Measurements from ENCODE around the gene ANKRD34C. TPM values are rescaled to one million over a fixed set of nuclear protein-coding genes. Genes with fewer than 3 reads are reported as not detected.

Gene ANKRD34C
- total and polyA plus RNA-seq, 2 of the 8 experiments (the other 6 are each of a cell fraction or from before 2014, with no cell fraction given): 0.02 TPM; not detected in 1

- Histone ChIP-seq H2BK12ac (ENCODE audit: low read depth, low read length) (no peak overlapping the region), H4K91ac (replicated peaks; ENCODE audit: insufficient read length, low read length) (no peak overlapping the region), H2BK15ac (ENCODE audit: low read length) (no peak overlapping the region), H3K23me2 (ENCODE audit: low read depth, low read length) (no peaks in the 10 kb centered on the region), H3K18ac (ENCODE audit: extremely low read depth, low read length) (no peak overlapping the region), H3K9me3 (ENCODE audit: insufficient read depth in 2 of 2, low read depth in 1 of 2, low read length in 1 of 2) (no peaks in the 10 kb centered on the region), H3K4me3 (ENCODE audit: extremely low read depth in 1 of 4, insufficient read depth in 2 of 4, low read depth in 3 of 4, low read length in 4 of 4) (no peak overlapping the region), H2BK5ac (ENCODE audit: low read depth, low read length) (no peak overlapping the region), H4K5ac (ENCODE audit: insufficient read length, low read depth, low read length) (no peak overlapping the region), H3K9ac (replicated peaks in 1 of 4; ENCODE audit: extremely low read depth in 1 of 4, low read depth in 3 of 4, low read length in 3 of 4) (no peak overlapping the region), H3K56ac (replicated peaks; ENCODE audit: insufficient read length, low read depth, low read length) (no peak overlapping the region), H3K23ac (ENCODE audit: insufficient read length) (no peak overlapping the region), H3K27ac (ENCODE audit: low read depth, low read length) (no peak overlapping the region), H3K27me3 (replicated peaks in 1 of 4; ENCODE audit: control insufficient read depth in 3 of 4, extremely low read depth in 1 of 4, insufficient read depth in 3 of 4, low read length in 3 of 4) (peaks cover 0 to 2% (median 0%) of the 10 kb centered on the region in 4 experiments; a peak in 1 of 7 replicates), H4K8ac (ENCODE audit: extremely low read depth, insufficient read depth, low read length) (no peak overlapping the region), H3K4me1 (replicated peaks in 1 of 4; ENCODE audit: control insufficient read depth in 3 of 4, insufficient read depth in 4 of 4, low read length in 3 of 4) (peaks cover 0 to 5% (median 2%) of the 10 kb centered on the region in 4 experiments; a peak in 3 of 7 replicates), H3K36me3 (ENCODE audit: control insufficient read depth in 2 of 4, insufficient read depth in 4 of 4, low read length in 3 of 4) (no peaks in the 10 kb centered on the region), H3K79me2 (ENCODE audit: control insufficient read depth in 1 of 2, insufficient read depth in 2 of 2, low read length in 2 of 2) (no peaks in the 10 kb centered on the region), H3K79me1 (ENCODE audit: low read depth, low read length) (no peaks in the 10 kb centered on the region), H3K4ac (replicated peaks; ENCODE audit: insufficient read length, low read depth, low read length) (no peak overlapping the region), H2BK120ac (replicated peaks; ENCODE audit: low read depth, low read length) (no peak overlapping the region), H2BK20ac (ENCODE audit: low read length) (no peak overlapping the region), H2AFZ (ENCODE audit: low read length) (no peak overlapping the region; the same call in 1 of the 2 replicates), H2AK5ac (ENCODE audit: low read depth, low read length) (no peak overlapping the region), H3K4me2 (ENCODE audit: insufficient read depth in 1 of 2, low read depth in 2 of 2, low read length in 2 of 2) (no peak overlapping the region), H4K20me1 (replicated peaks in 1 of 2; ENCODE audit: control insufficient read depth in 1 of 2, insufficient read depth in 2 of 2, low read length in 2 of 2) (no peaks in the 10 kb centered on the region), H3K14ac (ENCODE audit: insufficient read length) (no peak overlapping the region)
- CTCF ChIA-PET (ENCODE audit: partially characterized antibody): interaction anchor here (1.0 kb wide), 1 partner anchor 31 kb away, joined by 3 read pairs; no protein-coding TSS in a partner anchor
- no peak for TF ChIP-seq POU5F1 (IDR thresholded peaks at IDR 0.05; ENCODE audit: low read depth, low read length)
- TF ChIP-seq BACH1 (IDR thresholded peaks at IDR 0.05; ENCODE audit: low read length): no peak
- no peak for TF ChIP-seq CBX5 (IDR thresholded peaks at IDR 0.05; ENCODE audit: low read depth, low read length)
- TF ChIP-seq HDAC6 (IDR thresholded peaks at IDR 0.05; ENCODE audit: low read depth, low read length): no peak
- no peak for TF ChIP-seq CTBP2 (IDR thresholded peaks at IDR 0.05; ENCODE audit: borderline replicate concordance, insufficient read depth, insufficient read length, low read length)
- no peak for TF ChIP-seq PHF8 (conservative IDR thresholded peaks at IDR 0.05; ENCODE audit: low read depth, low read length)
- TF ChIP-seq NRF1 (IDR thresholded peaks at IDR 0.05; ENCODE audit: low read depth, low read length): no peak
- no peak for TF ChIP-seq CBX8 (IDR thresholded peaks at IDR 0.05; ENCODE audit: borderline replicate concordance, low read depth, low read length)
- TF ChIP-seq RXRA (IDR thresholded peaks at IDR 0.05; ENCODE audit: insufficient read depth, low read depth, low read length): no peak
- no peak for TF ChIP-seq TAF1 (IDR thresholded peaks at IDR 0.05; ENCODE audit: low read depth, low read length)
- no peak for TF ChIP-seq E2F6 (IDR thresholded peaks at IDR 0.05)
- no peak for TF ChIP-seq ATF2 (IDR thresholded peaks at IDR 0.05; ENCODE audit: low read length)
- no peak for FAIRE-seq
- DNase-seq (ENCODE audit: low read depth in 1 of 2, low spot score in 2 of 2): no peak
- POLR2A ChIA-PET (ENCODE audit: partially characterized antibody): no interaction called here
- WGBS, 2 experiments (ENCODE audit: extremely low coverage in 1 of 2, insufficient coverage in 1 of 2, insufficient read length in 1 of 2, insufficient replicate concordance in 2 of 2, low coverage in 1 of 2, low lambda C conversion rate in 2 of 2, missing lambda C conversion rate in 1 of 2): 85% methylated on average over 5 of the region's 5 CpGs; no CpG with 5 or more reads in 1 of the 2 experiments
Measured at GRCh38 chr15:79244876-79245275, 37.6 kb upstream of the ANKRD34C start.
